Measurements from ENCODE around the gene TMEM234.

The TMEM234 gene

GRCh38 chr1:32180186-32181060, 41.7 kb downstream of the TMEM234 start:
- in situ Hi-C loops (cut with MboI; ENCODE audit: low sequenced_read_pairs) = no loop called here

- in situ Hi-C loops (cut with MboI; ENCODE audit: low sequenced_read_pairs) = no loop called here
These were observed 42.5 kb downstream of the TMEM234 start, which contains the start of gene TXLNA for GRCh38 chr1:32179443-32180185. TXLNA (plus strand) TSS chr1:32179675; CDS start chr1:32180346, 671 bp downstream.

GRCh38 chr1:32179193-32179442, 43.0 kb downstream of the TMEM234 start:
- in situ Hi-C loops (cut with MboI; ENCODE audit: low sequenced_read_pairs) = no loop called here

GRCh38 chr1:32178380-32179192, 43.6 kb downstream of the TMEM234 start:
- in situ Hi-C loops (cut with MboI; ENCODE audit: low sequenced_read_pairs) = no loop called here

GRCh38 chr1:32172621-32173245, 49.4 kb downstream of the TMEM234 start:
- in situ Hi-C loops (cut with MboI; ENCODE audit: low sequenced_read_pairs) = no loop called here

GRCh38 chr1:32170991-32171390, 51.2 kb downstream of the TMEM234 start:
- in situ Hi-C loops (cut with MboI; ENCODE audit: low sequenced_read_pairs) = no loop called here
